ENCODE measurements around the gene FAAH.

DNA sequence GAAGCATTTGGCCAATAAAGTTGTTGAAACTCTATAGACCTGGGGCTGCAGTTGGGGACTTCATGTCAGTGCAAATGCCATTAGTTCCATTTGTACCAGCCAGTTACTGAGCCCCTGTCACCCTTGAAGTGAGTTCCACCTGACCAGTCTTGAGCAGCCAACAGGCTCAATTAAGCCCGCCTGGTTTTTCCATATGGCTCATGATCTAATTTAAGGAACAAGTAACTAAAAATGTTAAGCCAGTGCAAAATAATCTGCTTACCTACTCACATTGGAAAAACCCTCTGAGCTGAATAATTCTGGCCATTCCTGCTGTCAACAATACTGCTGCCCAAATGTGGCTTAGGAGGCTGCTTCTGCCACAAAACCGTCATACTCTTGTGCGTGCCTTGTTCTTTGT lies 32.0 kb upstream of the FAAH start:
- TF ChIP-seq, protein P1, sequence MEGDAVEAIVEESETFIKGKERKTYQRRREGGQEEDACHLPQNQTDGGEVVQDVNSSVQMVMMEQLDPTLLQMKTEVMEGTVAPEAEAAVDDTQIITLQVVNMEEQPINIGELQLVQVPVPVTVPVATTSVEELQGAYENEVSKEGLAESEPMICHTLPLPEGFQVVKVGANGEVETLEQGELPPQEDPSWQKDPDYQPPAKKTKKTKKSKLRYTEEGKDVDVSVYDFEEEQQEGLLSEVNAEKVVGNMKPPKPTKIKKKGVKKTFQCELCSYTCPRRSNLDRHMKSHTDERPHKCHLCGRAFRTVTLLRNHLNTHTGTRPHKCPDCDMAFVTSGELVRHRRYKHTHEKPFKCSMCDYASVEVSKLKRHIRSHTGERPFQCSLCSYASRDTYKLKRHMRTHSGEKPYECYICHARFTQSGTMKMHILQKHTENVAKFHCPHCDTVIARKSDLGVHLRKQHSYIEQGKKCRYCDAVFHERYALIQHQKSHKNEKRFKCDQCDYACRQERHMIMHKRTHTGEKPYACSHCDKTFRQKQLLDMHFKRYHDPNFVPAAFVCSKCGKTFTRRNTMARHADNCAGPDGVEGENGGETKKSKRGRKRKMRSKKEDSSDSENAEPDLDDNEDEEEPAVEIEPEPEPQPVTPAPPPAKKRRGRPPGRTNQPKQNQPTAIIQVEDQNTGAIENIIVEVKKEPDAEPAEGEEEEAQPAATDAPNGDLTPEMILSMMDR (conservative IDR thresholded peaks at IDR 0.05; ENCODE audit: low read depth, low read length), result no peak
- TF ChIP-seq EZH2 (IDR thresholded peaks at IDR 0.05; ENCODE audit: low read length, unreplicated experiment), result no peak
- TF ChIP-seq EZH2phosphoT487 (IDR thresholded peaks at IDR 0.05; ENCODE audit: borderline replicate concordance, low read length), result no peak
